HepG2 (cell line): ENCODE measurements around the gene ZFP42. TPM values are rescaled to one million over a fixed set of nuclear protein-coding genes. Genes with fewer than 3 reads are reported as not detected.

Source experiments
- ATAC-seq: fragments of 200-7000 bp; cut with Tn5 transposase; 3 replicates; pipeline ENCODE4 v1.9.1; 2020; ENCODE audit warnings: mild to moderate bottlenecking, moderate library complexity
- BruUV-seq: library from RNA; stranded (reverse); fragments of 400-500 nt; replicated peaks from 2 replicates; lab custom pipeline; 2021; lab: Mats Ljungman, UMichigan
- CTCF ChIA-PET: fragments of 300-600 bp; formaldehyde crosslinking; extraction: SDS; loops from one replicate; lab custom pipeline; 2021; ENCODE audit warnings: low total read pairs, inconsistent platforms, low intra/inter-chr PET ratio; lab: Yijun Ruan, JAX
- POLR2A ChIA-PET: fragments of 350-600 bp; sonication (Branson Sonifier 250); formaldehyde crosslinking; loops from one replicate; lab custom pipeline; 2020; ENCODE audit warnings: antibody characterized with exemption, inconsistent platforms; lab: Yijun Ruan, JAX
- DNase-seq: peaks from one replicate; pipeline ENCODE4 v3.0.0-alpha.2; 2015; ENCODE audit warnings: low spot score
- FAIRE-seq: peaks from 3 replicates; lab custom pipeline; 2011; peaks lifted over from hg19 to GRCh38; lab: Jason Lieb, UNC
- H2AFZ ChIP-seq: one replicate; pipeline ENCODE4 v1.6.1; 2011; ENCODE audit warnings: low read length, inconsistent platforms
- H3K27ac ChIP-seq: fragments of 300-600 bp; 3 replicates; pipeline ENCODE4 v1.8.0; 2011; ENCODE audit warnings: mixed run types, mild to moderate bottlenecking, mixed read lengths, low read length, inconsistent platforms; ENCODE audit not compliant: insufficient read depth; ENCODE audit errors: extremely low read length
- H3K27me3 ChIP-seq, 2 experiments: fragments of 200-600 bp in 1 of 2; 2 replicates in 1 of 2; 3 replicates in 1 of 2; pipeline versions ENCODE4 v1.6.0 to v1.8.0; 2011; ENCODE audit warnings: low read length in 2 of 2, mild to moderate bottlenecking in 2 of 2, moderate library complexity in 2 of 2, inconsistent platforms in 1 of 2; ENCODE audit not compliant: insufficient read depth in 2 of 2, control insufficient read depth in 1 of 2
- H3K36me3 ChIP-seq, 2 experiments: fragments of 200-600 bp in 1 of 2; replicated peaks in 1 of 2; 2 replicates in 1 of 2; 3 replicates in 1 of 2; pipeline versions ENCODE4 v1.5.1 to v1.8.0; 2011; ENCODE audit warnings: low read length in 2 of 2, inconsistent platforms in 1 of 2; ENCODE audit not compliant: insufficient read depth in 2 of 2, control insufficient read depth in 1 of 2
- H3K4me1 ChIP-seq: 2 replicates; pipeline ENCODE4 v1.5.1; 2012; ENCODE audit warnings: low read length, inconsistent platforms; ENCODE audit not compliant: insufficient read depth
- H3K4me2 ChIP-seq: 2 replicates; pipeline ENCODE4 v1.6.0; 2011; ENCODE audit warnings: low read depth, low read length, inconsistent platforms
- H3K4me3 ChIP-seq, 3 experiments: fragments of 200-600 bp in 1 of 3; sonication (generic), shearing (Covaris generic) in 1 of 3; replicated peaks in 1 of 3; 2 replicates each; pipeline ENCODE4 v1.5.1; 2011 to 2016; ENCODE audit warnings: low read length in 3 of 3, inconsistent platforms in 2 of 3, low read depth in 2 of 3, mild to moderate bottlenecking in 2 of 3, control low read depth in 1 of 3, mixed read lengths in 1 of 3; ENCODE audit not compliant: insufficient read depth in 1 of 3
- H3K79me2 ChIP-seq: one replicate; pipeline ENCODE4 v1.6.1; 2011; ENCODE audit warnings: low read length, inconsistent platforms; ENCODE audit not compliant: insufficient read depth
- H3K9ac ChIP-seq: 2 replicates; pipeline ENCODE4 v1.6.0; 2011; ENCODE audit warnings: mild to moderate bottlenecking, low read depth, low read length, inconsistent platforms; ENCODE audit not compliant: insufficient read depth
- H3K9me3 ChIP-seq: 2 replicates; pipeline ENCODE4 v1.5.1; 2012; ENCODE audit warnings: mild to moderate bottlenecking, low read length
- H4K20me1 ChIP-seq: 2 replicates; pipeline ENCODE4 v1.6.0; 2011; ENCODE audit warnings: inconsistent platforms, mild to moderate bottlenecking, low read length, moderate library complexity; ENCODE audit not compliant: insufficient read depth
- HOXD1 ChIP-seq: sonication (generic); formaldehyde crosslinking; IDR thresholded peaks from 2 replicates; pipeline ENCODE4 v1.5.0; 2020; ENCODE audit warnings: missing genetic modification reagents
- MAFF ChIP-seq: IDR thresholded peaks from 2 replicates; pipeline ENCODE4 v1.6.1; 2011; ENCODE audit warnings: low read depth, low read length, improper control_type of control experiment
- MAFK ChIP-seq, 2 experiments: IDR thresholded peaks in 1 of 2; conservative IDR thresholded peaks in 1 of 2; 2 replicates each; pipeline ENCODE4 v1.6.1; 2011; ENCODE audit warnings: improper control_type of control experiment in 2 of 2, low read length in 2 of 2
- ZNF629 ChIP-seq: sonication (generic); formaldehyde crosslinking; conservative IDR thresholded peaks from 2 replicates; pipeline ENCODE4 v1.5.0; 2020; ENCODE audit warnings: missing genetic modification reagents
- WGBS: methylation state at CpG from one replicate; pipeline ENCODE4 v1.1.6; 2017; ENCODE audit warnings: low lambda C conversion rate; 5-methylcytosine and 5-hydroxymethylcytosine counted together
- in situ Hi-C: cut with HindIII; loops from 2 replicates; pipeline ENCODE4 v1.10.0; 2017; ENCODE audit warnings: low pct_unique_long_range_greater_than_20kb; ENCODE audit not compliant: extremely low pct_ligation_motif_present
- intact Hi-C: fragments of 100-400 bp; cut with micrococcal nuclease; formaldehyde crosslinking; loops from one replicate; pipeline ENCODE4 v1.10.0; 2022; ENCODE audit not compliant: unreplicated experiment
- polyA plus RNA-seq, 8 experiments: library from polyadenylated mRNA; depleted of rRNA in 3 of 8; stranded (reverse) in 7 of 8; unstranded in 1 of 8; fragments of >200 nt; fragmentation: Illumina TruSeq in 4 of 8; extraction: Trizol in 4 of 8; gene quantifications; 2 replicates each; pipeline versions ENCODE4 v1.2.1 to v1.2.3, GENCODE V29; 2011 to 2016; ENCODE audit warnings: low read depth in 4 of 8, missing spikeins in 1 of 8, mixed read lengths in 1 of 8; ENCODE audit not compliant: insufficient read depth in 1 of 8
- total RNA-seq, 5 experiments: library from RNA; depleted of rRNA; stranded (reverse); fragments of >200 nt; fragmentation: Illumina TruSeq; extraction: Trizol; gene quantifications; 2 replicates each; pipeline ENCODE4 v1.2.3, GENCODE V29; 2016; ENCODE audit warnings: low read depth in 1 of 5
- TF ChIP-seq, protein P1 (sequence below): sonication (generic); formaldehyde crosslinking; IDR thresholded peaks from 2 replicates; pipeline ENCODE4 v1.4.0; 2020; ENCODE audit warnings: missing genetic modification reagents
- TF ChIP-seq, protein P2 (sequence below): sonication (generic); formaldehyde crosslinking; IDR thresholded peaks from 2 replicates; pipeline ENCODE4 v1.4.0; 2020; ENCODE audit warnings: missing genetic modification reagents, borderline replicate concordance
- TF ChIP-seq, protein P3 (sequence below): sonication (generic); formaldehyde crosslinking; IDR thresholded peaks from 2 replicates; pipeline ENCODE4 v1.4.0; 2020; ENCODE audit warnings: missing genetic modification reagents

The ZFP42 gene
- total and polyA plus RNA-seq, 2 of the 13 experiments (the other 11 are each of a cell fraction or from before 2014, with no cell fraction given): not detected

DNA sequence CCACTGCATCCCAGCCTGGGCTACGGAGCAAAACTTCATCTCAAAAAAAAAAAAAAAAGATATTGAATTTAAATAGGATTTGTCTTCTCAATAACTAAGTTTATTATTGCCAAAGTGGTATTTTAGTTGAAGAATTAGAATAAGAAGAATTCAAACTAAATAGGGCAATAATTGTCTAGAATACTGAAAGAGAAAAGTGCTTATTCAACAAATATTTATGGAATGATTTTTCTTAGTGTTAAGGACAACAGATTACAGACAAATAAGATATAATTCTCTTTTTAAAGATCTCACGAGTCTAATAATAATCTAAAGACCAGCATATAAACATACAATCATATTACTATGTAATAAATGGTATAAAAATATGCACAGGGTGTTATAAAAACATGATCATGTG lies 33.6 kb upstream of the ZFP42 start:
- H3K79me2 ChIP-seq: no peaks in the 10 kb centered on the region
- H3K4me3 ChIP-seq: no peak overlapping the region
- ChIA-PET CTCF (no interaction called here), POLR2A (no interaction called here)
- intact Hi-C loops: no loop called here
- 16% methylated on average over 2 of the region's 2 CpGs for WGBS
- no peaks in the 10 kb centered on the region for H3K36me3 ChIP-seq
- no peak for FAIRE-seq
- H3K4me2 ChIP-seq: no peak overlapping the region
- H3K27ac ChIP-seq: no peak overlapping the region
- H2AFZ ChIP-seq: no peak overlapping the region
- no peak for ATAC-seq
- in situ Hi-C loops: no loop called here
- H3K9me3 ChIP-seq: no peaks in the 10 kb centered on the region
- DNase-seq: no peak
- peaks cover 0 to 9% of the 10 kb centered on the region in 2 experiments; a peak in 1 of 5 replicates for H3K27me3 ChIP-seq
- no peaks in the 10 kb centered on the region for H4K20me1 ChIP-seq
- TF ChIP-seq, protein P1, sequence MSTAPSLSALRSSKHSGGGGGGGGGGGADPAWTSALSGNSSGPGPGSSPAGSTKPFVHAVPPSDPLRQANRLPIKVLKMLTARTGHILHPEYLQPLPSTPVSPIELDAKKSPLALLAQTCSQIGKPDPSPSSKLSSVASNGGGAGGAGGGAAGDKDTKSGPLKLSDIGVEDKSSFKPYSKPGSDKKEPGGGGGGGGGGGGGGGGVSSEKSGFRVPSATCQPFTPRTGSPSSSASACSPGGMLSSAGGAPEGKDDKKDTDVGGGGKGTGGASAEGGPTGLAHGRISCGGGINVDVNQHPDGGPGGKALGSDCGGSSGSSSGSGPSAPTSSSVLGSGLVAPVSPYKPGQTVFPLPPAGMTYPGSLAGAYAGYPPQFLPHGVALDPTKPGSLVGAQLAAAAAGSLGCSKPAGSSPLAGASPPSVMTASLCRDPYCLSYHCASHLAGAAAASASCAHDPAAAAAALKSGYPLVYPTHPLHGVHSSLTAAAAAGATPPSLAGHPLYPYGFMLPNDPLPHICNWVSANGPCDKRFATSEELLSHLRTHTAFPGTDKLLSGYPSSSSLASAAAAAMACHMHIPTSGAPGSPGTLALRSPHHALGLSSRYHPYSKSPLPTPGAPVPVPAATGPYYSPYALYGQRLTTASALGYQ (CRISPR knock-in tag): no peak
- TF ChIP-seq MAFK (conservative IDR thresholded peaks at IDR 0.05 in 1 of 2, IDR thresholded peaks at IDR 0.05 in 1 of 2; ENCODE audit: low read length in 2 of 2): peak; percentile 48 to 82; a peak in 3 of 4 replicates
- TF ChIP-seq, protein P2, sequence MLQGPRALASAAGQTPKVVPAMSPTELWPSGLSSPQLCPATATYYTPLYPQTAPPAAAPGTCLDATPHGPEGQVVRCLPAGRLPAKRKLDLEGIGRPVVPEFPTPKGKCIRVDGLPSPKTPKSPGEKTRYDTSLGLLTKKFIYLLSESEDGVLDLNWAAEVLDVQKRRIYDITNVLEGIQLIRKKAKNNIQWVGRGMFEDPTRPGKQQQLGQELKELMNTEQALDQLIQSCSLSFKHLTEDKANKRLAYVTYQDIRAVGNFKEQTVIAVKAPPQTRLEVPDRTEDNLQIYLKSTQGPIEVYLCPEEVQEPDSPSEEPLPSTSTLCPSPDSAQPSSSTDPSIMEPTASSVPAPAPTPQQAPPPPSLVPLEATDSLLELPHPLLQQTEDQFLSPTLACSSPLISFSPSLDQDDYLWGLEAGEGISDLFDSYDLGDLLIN (CRISPR knock-in tag): no peak
- no peak for TF ChIP-seq ZNF629 (CRISPR knock-in tag)
- TF ChIP-seq MAFF: peak; percentile 47; the same call in 1 of the 2 replicates
- TF ChIP-seq, protein P3, sequence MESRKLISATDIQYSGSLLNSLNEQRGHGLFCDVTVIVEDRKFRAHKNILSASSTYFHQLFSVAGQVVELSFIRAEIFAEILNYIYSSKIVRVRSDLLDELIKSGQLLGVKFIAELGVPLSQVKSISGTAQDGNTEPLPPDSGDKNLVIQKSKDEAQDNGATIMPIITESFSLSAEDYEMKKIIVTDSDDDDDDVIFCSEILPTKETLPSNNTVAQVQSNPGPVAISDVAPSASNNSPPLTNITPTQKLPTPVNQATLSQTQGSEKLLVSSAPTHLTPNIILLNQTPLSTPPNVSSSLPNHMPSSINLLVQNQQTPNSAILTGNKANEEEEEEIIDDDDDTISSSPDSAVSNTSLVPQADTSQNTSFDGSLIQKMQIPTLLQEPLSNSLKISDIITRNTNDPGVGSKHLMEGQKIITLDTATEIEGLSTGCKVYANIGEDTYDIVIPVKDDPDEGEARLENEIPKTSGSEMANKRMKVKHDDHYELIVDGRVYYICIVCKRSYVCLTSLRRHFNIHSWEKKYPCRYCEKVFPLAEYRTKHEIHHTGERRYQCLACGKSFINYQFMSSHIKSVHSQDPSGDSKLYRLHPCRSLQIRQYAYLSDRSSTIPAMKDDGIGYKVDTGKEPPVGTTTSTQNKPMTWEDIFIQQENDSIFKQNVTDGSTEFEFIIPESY: no peak
- no peak for TF ChIP-seq HOXD1 (CRISPR knock-in tag)
- no peak overlapping the region for H3K9ac ChIP-seq
- no TSS peak for BruUV-seq
- H3K4me1 ChIP-seq: no peaks in the 10 kb centered on the region
